GM12864 (cell line): ENCODE data around the gene PXDN.

Experiments used
- DNase-seq: peaks from one replicate; pipeline ENCODE4 v3.0.0-alpha.2; 2011; ENCODE audit warnings: low read depth
- H3K4me3 ChIP-seq: 2 replicates; pipeline ENCODE4 v1.5.1; 2011; ENCODE audit warnings: mild to moderate bottlenecking, low read depth, low read length, control low read depth
- CTCF ChIP-seq: IDR thresholded peaks from 2 replicates; pipeline ENCODE4 v1.5.1; 2011; ENCODE audit warnings: low read depth, mild to moderate bottlenecking, moderate library complexity, low read length, control low read depth, inconsistent platforms; ENCODE audit errors: missing control alignments

Gene PXDN

DNA sequence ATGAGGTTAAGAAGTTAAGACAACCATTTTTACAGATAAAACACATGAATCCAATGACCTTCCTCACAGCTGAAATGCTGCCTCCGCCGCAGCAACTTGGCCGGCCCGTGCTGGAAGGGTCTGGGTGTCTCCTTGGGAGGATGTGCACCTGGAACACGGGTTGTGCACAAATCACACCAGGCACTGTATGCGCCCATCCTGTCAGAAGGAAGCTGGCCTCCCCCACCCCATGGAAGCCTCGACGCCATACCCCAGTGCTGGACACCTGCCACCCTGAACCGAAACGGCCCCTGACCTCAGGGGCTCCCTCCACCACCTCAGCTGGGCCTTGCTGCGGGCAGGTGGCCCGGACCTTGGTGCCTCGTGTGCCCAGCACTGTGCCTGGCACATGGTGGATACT is 111.8 kb downstream of the PXDN start:
- no peak overlapping the region for H3K4me3 ChIP-seq
- no peak for TF ChIP-seq CTCF
- DNase-seq, result no peak

GRCh38 chr2:1632002-1632348 is 112.3 kb downstream of the PXDN start:
- no peak overlapping the region for H3K4me3 ChIP-seq
- no peak for DNase-seq
- TF ChIP-seq CTCF, result no peak

DNA sequence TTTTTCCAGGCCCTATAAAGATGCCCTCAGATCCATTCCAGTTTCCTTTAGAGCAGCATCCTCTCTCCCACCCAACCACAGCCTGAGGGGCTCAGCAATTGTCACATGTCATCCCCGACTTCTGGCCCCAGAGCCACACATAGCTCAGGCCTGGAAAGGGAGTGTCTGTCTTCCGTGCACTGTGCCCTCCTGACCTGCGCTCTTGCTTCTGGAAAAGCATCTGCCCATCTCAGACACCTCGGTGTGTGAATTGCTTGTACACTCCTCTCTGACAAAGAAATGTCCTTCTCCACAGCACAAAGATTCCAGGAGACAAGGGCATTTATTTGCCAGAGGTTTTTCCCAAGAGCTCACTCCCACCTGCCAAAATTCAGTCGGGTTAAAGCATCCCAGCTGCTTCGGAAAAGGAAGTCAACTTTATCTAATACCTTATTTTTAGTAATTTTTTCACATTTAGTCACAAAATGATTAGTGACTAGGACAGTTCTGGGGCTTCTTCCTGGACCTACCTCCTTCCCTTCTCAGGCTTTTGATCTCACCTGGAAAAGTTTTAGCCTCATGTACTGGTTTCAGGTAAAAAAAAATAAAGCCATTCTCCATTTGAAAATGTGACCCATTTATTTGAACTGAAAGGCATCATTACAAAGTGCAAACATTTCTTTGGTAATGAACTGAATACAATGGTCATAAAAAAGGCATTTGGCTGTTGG is 112.9 kb downstream of the PXDN start:
- TF ChIP-seq CTCF, result no peak
- DNase-seq, result no peak
- H3K4me3 ChIP-seq, result no peak overlapping the region

- DNase-seq, result no peak
- no peak for TF ChIP-seq CTCF
These were observed 115.4 kb downstream of the PXDN start for GRCh38 chr2:1628893-1629292.

DNA sequence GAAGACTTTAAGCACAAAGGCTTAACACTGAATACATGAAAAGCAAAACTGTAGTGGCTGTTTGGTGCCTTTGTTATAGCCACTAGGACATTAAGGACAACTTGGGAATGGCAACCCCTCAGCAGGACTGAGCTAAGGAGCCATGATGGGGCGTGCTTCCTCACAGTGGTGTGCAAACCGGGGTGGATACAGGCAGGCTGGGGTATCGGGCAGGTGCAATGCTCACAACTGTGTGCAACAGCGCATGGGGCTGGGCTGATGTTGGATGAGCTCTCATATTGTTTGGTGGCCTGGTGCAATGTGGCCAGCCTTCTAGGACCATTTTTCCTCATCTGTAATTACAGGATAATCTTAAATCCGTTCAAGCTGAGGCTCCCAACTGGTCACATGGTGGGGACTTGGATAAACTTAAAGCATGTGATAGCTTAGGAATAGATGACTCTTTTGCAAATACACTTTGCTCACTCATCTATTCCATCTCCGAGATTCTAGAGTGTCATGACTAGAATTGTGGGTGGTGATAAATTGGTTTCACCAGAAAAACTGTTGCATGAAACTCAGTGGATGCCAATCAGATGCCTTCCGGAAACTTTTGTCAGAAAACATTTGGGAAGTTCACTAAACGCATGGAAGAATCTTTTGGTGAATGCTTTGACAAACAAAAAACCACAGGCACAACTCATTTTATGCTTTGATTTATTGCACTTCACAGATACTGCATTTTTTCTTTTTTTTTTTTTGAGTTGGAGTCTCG is 116.5 kb downstream of the PXDN start:
- H3K4me3 ChIP-seq, result no peak overlapping the region
- no peak for TF ChIP-seq CTCF
- DNase-seq, result no peak

More at GRCh38 chr2:1628893-1629292, 115.4 kb downstream of the PXDN start:
- H3K4me3 ChIP-seq, result no peak overlapping the region

GRCh38 chr2:1626271-1626681 is 118.0 kb downstream of the PXDN start:
- H3K4me3 ChIP-seq, result no peak overlapping the region
- no peak for TF ChIP-seq CTCF
- no peak for DNase-seq
